A549 (cell line): ENCODE measurements around the gene CENPF. TPM values are rescaled to one million over a fixed set of nuclear protein-coding genes. Genes with fewer than 3 reads are reported as not detected.

ENCODE experiments used
- ATAC-seq, 2 experiments: fragments of 200-7000 bp in 1 of 2; fragments of >200 bp in 1 of 2; cut with Nextera tagmentation in 1 of 2; cut with Tn5 transposase in 1 of 2; 3 replicates each; pipeline versions ENCODE4 v1.8.0 to v1.9.1; 2018 to 2020; ENCODE audit warnings: mild to moderate bottlenecking in 1 of 2, moderate library complexity in 1 of 2
- CTCF ChIA-PET: fragments of 300-600 bp; sonication (Branson Sonifier 250); formaldehyde crosslinking; extraction: SDS; loops from one replicate; lab custom pipeline; 2021; ENCODE audit warnings: antibody characterized with exemption, inconsistent platforms; lab: Yijun Ruan, JAX
- POLR2A ChIA-PET: fragments of 350-600 bp; formaldehyde crosslinking; extraction: SDS; loops from one replicate; lab custom pipeline; 2021; ENCODE audit warnings: antibody characterized with exemption, inconsistent platforms; lab: Yijun Ruan, JAX
- DNase-seq, 2 experiments: peaks; one replicate each; pipeline versions ENCODE4 v3.0.0 to v3.0.0-alpha.2; 2011 to 2016; ENCODE audit warnings: low read depth in 1 of 2, low spot score in 1 of 2
- FAIRE-seq: peaks from 2 replicates; lab custom pipeline; 2011; peaks lifted over from hg19 to GRCh38; lab: Jason Lieb, UNC
- H3K27ac ChIP-seq, 2 experiments: fragments of >200 bp; sonication (Bioruptor Twin); formaldehyde crosslinking; 3 replicates each; pipeline ENCODE4 v1.5.1; 2016 to 2017
- H3K4me1 ChIP-seq: fragments of >200 bp; sonication (Bioruptor Twin); formaldehyde crosslinking; 3 replicates; pipeline ENCODE4 v1.6.1; 2016
- H3K4me2 ChIP-seq: fragments of >200 bp; sonication (Bioruptor Twin); formaldehyde crosslinking; 3 replicates; pipeline ENCODE4 v1.6.1; 2016
- H3K4me3 ChIP-seq: fragments of >200 bp; sonication (Bioruptor Twin); formaldehyde crosslinking; 3 replicates; pipeline ENCODE4 v1.5.1; 2016
- H3K9me3 ChIP-seq: fragments of >200 bp; sonication (Bioruptor Twin); formaldehyde crosslinking; 3 replicates; pipeline ENCODE4 v1.6.1; 2016
- BHLHE40 ChIP-seq: IDR thresholded peaks from 2 replicates; pipeline ENCODE4 v1.6.1; 2012; ENCODE audit warnings: low read depth, low read length, inconsistent platforms
- CBX2 ChIP-seq: fragments of 200-600 bp; sonication (generic); IDR thresholded peaks from 2 replicates; pipeline ENCODE4 v1.6.1; 2016; ENCODE audit warnings: low read depth, mild to moderate bottlenecking, borderline replicate concordance
- EHF ChIP-seq: fragments of 250-450 bp; sonication (Bioruptor Pico); IDR thresholded peaks from 2 replicates; pipeline ENCODE4 v1.5.0; 2020; ENCODE audit warnings: mild to moderate bottlenecking
- EHMT2 ChIP-seq: fragments of 200-600 bp; sonication (generic); IDR thresholded peaks from 2 replicates; pipeline ENCODE4 v1.6.1; 2016; ENCODE audit warnings: antibody characterized with exemption, low read depth, mild to moderate bottlenecking, moderate library complexity
- EP300 ChIP-seq, 2 experiments: fragments of >200 bp; sonication (Bioruptor Twin); formaldehyde crosslinking; IDR thresholded peaks; 2 replicates in 1 of 2; 3 replicates in 1 of 2; pipeline ENCODE4 v1.6.1; 2016 to 2017
- FOSB ChIP-seq: fragments of 250-450 bp; sonication (Bioruptor Pico); IDR thresholded peaks from 2 replicates; pipeline ENCODE4 v1.5.0; 2020; ENCODE audit warnings: mild to moderate bottlenecking, moderate library complexity
- FOSL2 ChIP-seq, 2 experiments: fragments of 450-650 bp in 1 of 2; fragments of >200 bp in 1 of 2; sonication (Bioruptor Twin) in 1 of 2; formaldehyde crosslinking; IDR thresholded peaks; 2 replicates each; pipeline versions ENCODE4 v1.5.0 to v1.6.1; 2016 to 2020; ENCODE audit warnings: mild to moderate bottlenecking in 1 of 2, moderate library complexity in 1 of 2
- GATA3 ChIP-seq: IDR thresholded peaks from 2 replicates; pipeline ENCODE4 v1.6.1; 2012; ENCODE audit warnings: borderline replicate concordance
- HDAC2 ChIP-seq: fragments of 200-600 bp; sonication (generic); IDR thresholded peaks from 2 replicates; pipeline ENCODE4 v1.6.1; 2016
- HEYL ChIP-seq: fragments of 250-450 bp; sonication (Bioruptor Pico); IDR thresholded peaks from 2 replicates; pipeline ENCODE4 v1.8.0; 2021; ENCODE audit warnings: mild to moderate bottlenecking, moderate library complexity
- HOXA7 ChIP-seq: fragments of 250-450 bp; sonication (Bioruptor Pico); IDR thresholded peaks from 2 replicates; pipeline ENCODE4 v1.5.0; 2020; ENCODE audit warnings: mild to moderate bottlenecking, moderate library complexity
- HOXB13 ChIP-seq: fragments of 250-450 bp; sonication (Bioruptor Pico); IDR thresholded peaks from 2 replicates; pipeline ENCODE4 v1.5.0; 2020; ENCODE audit warnings: low read depth, mild to moderate bottlenecking, moderate library complexity
- HOXB5 ChIP-seq: fragments of 250-450 bp; sonication (Bioruptor Pico); IDR thresholded peaks from 2 replicates; pipeline ENCODE4 v1.5.0; 2020; ENCODE audit warnings: mild to moderate bottlenecking, moderate library complexity
- JUN ChIP-seq, 2 experiments: fragments of >200 bp; sonication (Bioruptor Twin); formaldehyde crosslinking; IDR thresholded peaks; 2 replicates in 1 of 2; 3 replicates in 1 of 2; pipeline ENCODE4 v1.6.1; 2016 to 2017
- KDM5A ChIP-seq: fragments of 200-600 bp; sonication (generic); IDR thresholded peaks from 2 replicates; pipeline ENCODE4 v1.6.1; 2016; ENCODE audit warnings: antibody characterized with exemption, mild to moderate bottlenecking
- MAFK ChIP-seq: fragments of 450-650 bp; IDR thresholded peaks from 2 replicates; pipeline ENCODE4 v1.6.1; 2014; ENCODE audit not compliant: partially characterized antibody
- MYC ChIP-seq: IDR thresholded peaks from 2 replicates; pipeline ENCODE4 v1.6.1; 2012; ENCODE audit warnings: mild to moderate bottlenecking, inconsistent platforms, low read length, improper control_type of control experiment, borderline replicate concordance
- RAD21 ChIP-seq, 2 experiments: fragments of >200 bp in 1 of 2; sonication (Bioruptor Twin) in 1 of 2; formaldehyde crosslinking in 1 of 2; IDR thresholded peaks in 1 of 2; conservative IDR thresholded peaks in 1 of 2; 2 replicates in 1 of 2; 3 replicates in 1 of 2; pipeline ENCODE4 v1.6.1; 2012 to 2018; ENCODE audit warnings: inconsistent platforms in 1 of 2
- RARB ChIP-seq: fragments of 250-450 bp; sonication (Bioruptor Pico); IDR thresholded peaks from 2 replicates; pipeline ENCODE4 v1.8.0; 2021; ENCODE audit warnings: mild to moderate bottlenecking, moderate library complexity
- RNF2 ChIP-seq: fragments of 200-600 bp; sonication (generic); IDR thresholded peaks from 2 replicates; pipeline ENCODE4 v1.6.1; 2016; ENCODE audit warnings: low read depth, mild to moderate bottlenecking, antibody characterized with exemption, moderate library complexity, borderline replicate concordance
- SMC3 ChIP-seq: fragments of >200 bp; sonication (Bioruptor Twin); formaldehyde crosslinking; IDR thresholded peaks from 3 replicates; pipeline ENCODE4 v1.6.1; 2018; ENCODE audit warnings: inconsistent platforms
- SREBF2 ChIP-seq: fragments of 450-650 bp; IDR thresholded peaks from 2 replicates; pipeline ENCODE4 v1.6.1; 2014; ENCODE audit warnings: mild to moderate bottlenecking, moderate library complexity
- TFCP2L1 ChIP-seq: fragments of 250-450 bp; sonication (Bioruptor Pico); IDR thresholded peaks from 2 replicates; pipeline ENCODE4 v1.5.0; 2021; ENCODE audit warnings: mild to moderate bottlenecking
- ZFP36 ChIP-seq: fragments of 450-650 bp; IDR thresholded peaks from 2 replicates; pipeline ENCODE4 v1.6.1; 2014; ENCODE audit warnings: borderline replicate concordance; ENCODE audit not compliant: partially characterized antibody
- ZNF302 ChIP-seq: fragments of 250-450 bp; sonication (Bioruptor Pico); IDR thresholded peaks from 2 replicates; pipeline ENCODE4 v1.9.0; 2021; ENCODE audit warnings: inconsistent platforms, mild to moderate bottlenecking, moderate library complexity
- ZSCAN20 ChIP-seq: fragments of 250-450 bp; sonication (Bioruptor Pico); IDR thresholded peaks from 2 replicates; pipeline ENCODE4 v1.8.0; 2022; ENCODE audit warnings: mild to moderate bottlenecking, moderate library complexity
- WGBS: methylation state at CpG from one replicate; pipeline ENCODE4 v1.1.6; 2017; ENCODE audit errors: missing lambda C conversion rate; 5-methylcytosine and 5-hydroxymethylcytosine counted together
- polyA plus RNA-seq, 4 experiments: library from polyadenylated mRNA; depleted of rRNA in 3 of 4; stranded (reverse); fragments of >200 nt; fragmentation: RNase III in 1 of 4; extraction: RNeasy Plus Mini Kit Qiagen cat#74134 plus additional on column Dnase treatment in 1 of 4; gene quantifications; 2 replicates in 3 of 4; 3 replicates in 1 of 4; pipeline ENCODE4 v1.2.3, GENCODE V29; 2011 to 2017
- TF ChIP-seq, protein P1 (sequence below): IDR thresholded peaks from 2 replicates; pipeline ENCODE4 v1.6.1; 2012; ENCODE audit warnings: low read depth, borderline replicate concordance
- TF ChIP-seq, protein P2 (sequence below): fragments of 450-650 bp; IDR thresholded peaks from 2 replicates; pipeline ENCODE4 v1.6.1; 2014; ENCODE audit warnings: antibody characterized with exemption
- TF ChIP-seq, protein P3 (sequence below): fragments of 200-600 bp; sonication (generic); IDR thresholded peaks from 2 replicates; pipeline ENCODE4 v1.6.1; 2016; ENCODE audit warnings: antibody characterized with exemption, mild to moderate bottlenecking, moderate library complexity
- TF ChIP-seq, protein P4 (sequence below): fragments of >200 bp; sonication (Bioruptor Twin); formaldehyde crosslinking; IDR thresholded peaks from 3 replicates; pipeline ENCODE4 v1.6.1; 2016
- TF ChIP-seq, protein P5 (sequence below): IDR thresholded peaks from 2 replicates; pipeline ENCODE4 v1.6.1; 2012

Gene CENPF
- polyA plus RNA-seq, 2 of the 4 experiments (the other 2 are of a cell fraction) = 53.0 to 70.6 TPM

DNA sequence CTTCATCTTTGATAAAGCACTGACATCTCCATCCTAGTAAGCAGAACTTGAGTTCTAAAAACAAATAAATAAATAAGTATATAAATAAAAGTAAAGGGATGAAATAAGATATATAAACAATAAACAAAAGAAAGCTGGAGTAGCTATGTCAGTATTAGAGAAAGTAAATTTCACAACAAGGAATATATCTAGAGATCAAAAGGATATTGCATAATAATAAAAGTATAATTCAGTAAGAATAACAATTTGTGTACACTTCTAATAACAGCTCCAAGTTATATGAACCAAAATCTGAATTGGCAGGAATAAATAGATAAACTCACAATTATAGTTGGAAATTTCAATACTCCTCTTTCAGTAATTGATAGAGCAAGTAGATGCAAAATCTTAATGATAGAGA, 9.8 kb upstream of the CENPF start (continued):
- no peak for TF ChIP-seq HOXB5 (CRISPR knock-in tag)
- no peak for TF ChIP-seq SREBF2
- no peak for TF ChIP-seq RARB (CRISPR knock-in tag)
- no peak for TF ChIP-seq FOSL2 (IDR thresholded peaks at IDR 0.05)
- no peak for TF ChIP-seq FOSL2 (CRISPR knock-in tag; IDR thresholded peaks at IDR 0.05)

DNA sequence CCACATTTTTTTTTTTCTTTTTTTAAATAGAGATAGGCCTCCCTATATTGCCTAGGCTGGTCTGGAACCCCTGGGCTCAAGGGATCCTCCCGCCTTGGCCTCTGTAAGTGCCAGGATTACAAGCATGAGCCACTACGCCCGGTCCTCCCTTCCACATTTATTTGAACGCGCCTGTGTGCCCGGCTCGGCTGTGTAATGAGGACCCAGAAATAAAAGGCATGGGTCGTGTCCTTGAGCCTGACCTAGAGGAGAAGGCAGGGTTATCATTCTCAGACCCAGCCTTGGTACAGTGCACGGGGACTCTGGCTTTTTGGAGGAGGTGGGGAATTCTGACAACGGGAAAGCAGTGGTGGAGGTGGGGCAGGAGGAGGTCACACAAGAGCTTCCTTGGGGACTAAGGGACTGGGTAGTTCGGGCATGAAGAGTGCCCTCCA, 841 bp downstream of the CENPF start:
- H3K4me3 ChIP-seq = peak overlapping the region; percentile 87
- peak overlapping the region; percentile 81 to 88 for H3K27ac ChIP-seq
- TF ChIP-seq MYC = no peak
- no peak for TF ChIP-seq KDM5A
- TF ChIP-seq, protein P1, sequence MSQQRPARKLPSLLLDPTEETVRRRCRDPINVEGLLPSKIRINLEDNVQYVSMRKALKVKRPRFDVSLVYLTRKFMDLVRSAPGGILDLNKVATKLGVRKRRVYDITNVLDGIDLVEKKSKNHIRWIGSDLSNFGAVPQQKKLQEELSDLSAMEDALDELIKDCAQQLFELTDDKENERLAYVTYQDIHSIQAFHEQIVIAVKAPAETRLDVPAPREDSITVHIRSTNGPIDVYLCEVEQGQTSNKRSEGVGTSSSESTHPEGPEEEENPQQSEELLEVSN = no peak
- no peak for TF ChIP-seq HEYL (CRISPR knock-in tag)
- TF ChIP-seq TFCP2L1 = no peak
- TF ChIP-seq, protein P2, sequence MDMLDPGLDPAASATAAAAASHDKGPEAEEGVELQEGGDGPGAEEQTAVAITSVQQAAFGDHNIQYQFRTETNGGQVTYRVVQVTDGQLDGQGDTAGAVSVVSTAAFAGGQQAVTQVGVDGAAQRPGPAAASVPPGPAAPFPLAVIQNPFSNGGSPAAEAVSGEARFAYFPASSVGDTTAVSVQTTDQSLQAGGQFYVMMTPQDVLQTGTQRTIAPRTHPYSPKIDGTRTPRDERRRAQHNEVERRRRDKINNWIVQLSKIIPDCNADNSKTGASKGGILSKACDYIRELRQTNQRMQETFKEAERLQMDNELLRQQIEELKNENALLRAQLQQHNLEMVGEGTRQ = no peak
- TF ChIP-seq FOSB (CRISPR knock-in tag) = no peak
- TF ChIP-seq JUN (IDR thresholded peaks at IDR 0.05) = no peak
- TF ChIP-seq CBX2 = no peak
- TF ChIP-seq BHLHE40 = no peak
- no peak for TF ChIP-seq RAD21 (conservative IDR thresholded peaks at IDR 0.05 in 1 of 2, IDR thresholded peaks at IDR 0.05 in 1 of 2)
- no peak for TF ChIP-seq ZNF302
- peaks cover 14% of the 10 kb centered on the region for H3K4me1 ChIP-seq
- DNase-seq (peak in 1 of 2 experiments; percentile 28), ATAC-seq (peak; percentile 26 to 32; a peak in 5 of 6 replicates), FAIRE-seq (no peak)
- 3% methylated on average over 11 of the region's 11 CpGs for WGBS
- no peaks in the 10 kb centered on the region for H3K9me3 ChIP-seq
- H3K4me2 ChIP-seq = peak overlapping the region; percentile 89
- CTCF ChIA-PET = interaction anchor here (0.6 to 2.1 kb wide), 6 partner anchors 8 to 920 kb away, joined by 3 to 7 read pairs (median 5); no protein-coding TSS in a partner anchor
- POLR2A ChIA-PET = no interaction called here

DNA sequence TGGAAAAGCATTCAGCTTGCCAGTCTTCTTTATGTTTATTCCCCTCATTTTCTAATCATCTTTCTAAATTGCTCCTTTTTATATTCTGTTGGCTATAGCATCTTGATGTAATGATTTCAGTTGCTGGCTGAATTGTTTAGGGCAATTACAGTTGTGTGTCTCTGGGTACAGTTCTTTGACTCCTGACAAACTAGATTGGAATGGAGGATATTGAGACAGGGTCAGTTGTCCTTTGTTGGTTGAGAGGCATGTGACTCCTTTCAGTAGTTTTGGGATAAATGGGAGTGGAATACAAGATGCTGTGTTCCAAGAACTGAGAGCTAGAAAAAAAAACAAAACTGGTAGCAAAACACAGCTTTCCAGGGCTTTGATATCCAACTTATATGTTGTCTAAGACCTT, 1.5 kb downstream of the CENPF start:
- FAIRE-seq = no peak
- no peaks in the 10 kb centered on the region for H3K9me3 ChIP-seq
- H3K4me1 ChIP-seq = peaks cover 14% of the 10 kb centered on the region
- no peak for ATAC-seq
- POLR2A ChIA-PET = no interaction called here
- peak overlapping the region in 1 of 2 experiments; percentile 88; a peak in 3 of 6 replicates for H3K27ac ChIP-seq
- H3K4me2 ChIP-seq = peak overlapping the region; percentile 89
- DNase-seq = no peak
- CTCF ChIA-PET = interaction anchor here (0.6 to 2.1 kb wide), 5 partner anchors 23 to 919 kb away, joined by 3 to 6 read pairs (median 4); no protein-coding TSS in a partner anchor
- peak overlapping the region; percentile 87 for H3K4me3 ChIP-seq
- TF ChIP-seq, protein P3, sequence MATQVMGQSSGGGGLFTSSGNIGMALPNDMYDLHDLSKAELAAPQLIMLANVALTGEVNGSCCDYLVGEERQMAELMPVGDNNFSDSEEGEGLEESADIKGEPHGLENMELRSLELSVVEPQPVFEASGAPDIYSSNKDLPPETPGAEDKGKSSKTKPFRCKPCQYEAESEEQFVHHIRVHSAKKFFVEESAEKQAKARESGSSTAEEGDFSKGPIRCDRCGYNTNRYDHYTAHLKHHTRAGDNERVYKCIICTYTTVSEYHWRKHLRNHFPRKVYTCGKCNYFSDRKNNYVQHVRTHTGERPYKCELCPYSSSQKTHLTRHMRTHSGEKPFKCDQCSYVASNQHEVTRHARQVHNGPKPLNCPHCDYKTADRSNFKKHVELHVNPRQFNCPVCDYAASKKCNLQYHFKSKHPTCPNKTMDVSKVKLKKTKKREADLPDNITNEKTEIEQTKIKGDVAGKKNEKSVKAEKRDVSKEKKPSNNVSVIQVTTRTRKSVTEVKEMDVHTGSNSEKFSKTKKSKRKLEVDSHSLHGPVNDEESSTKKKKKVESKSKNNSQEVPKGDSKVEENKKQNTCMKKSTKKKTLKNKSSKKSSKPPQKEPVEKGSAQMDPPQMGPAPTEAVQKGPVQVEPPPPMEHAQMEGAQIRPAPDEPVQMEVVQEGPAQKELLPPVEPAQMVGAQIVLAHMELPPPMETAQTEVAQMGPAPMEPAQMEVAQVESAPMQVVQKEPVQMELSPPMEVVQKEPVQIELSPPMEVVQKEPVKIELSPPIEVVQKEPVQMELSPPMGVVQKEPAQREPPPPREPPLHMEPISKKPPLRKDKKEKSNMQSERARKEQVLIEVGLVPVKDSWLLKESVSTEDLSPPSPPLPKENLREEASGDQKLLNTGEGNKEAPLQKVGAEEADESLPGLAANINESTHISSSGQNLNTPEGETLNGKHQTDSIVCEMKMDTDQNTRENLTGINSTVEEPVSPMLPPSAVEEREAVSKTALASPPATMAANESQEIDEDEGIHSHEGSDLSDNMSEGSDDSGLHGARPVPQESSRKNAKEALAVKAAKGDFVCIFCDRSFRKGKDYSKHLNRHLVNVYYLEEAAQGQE = no peak
- TF ChIP-seq ZNF302 = no peak
- no peak for TF ChIP-seq GATA3
- no peak for TF ChIP-seq EP300 (IDR thresholded peaks at IDR 0.05)
- no peak for TF ChIP-seq HOXA7 (CRISPR knock-in tag)
- TF ChIP-seq MAFK = no peak
- TF ChIP-seq EHF (CRISPR knock-in tag) = no peak
- no peak for TF ChIP-seq SREBF2
- no peak for TF ChIP-seq HDAC2
- no peak for TF ChIP-seq HOXB13 (CRISPR knock-in tag)
- no peak for TF ChIP-seq ZSCAN20 (CRISPR knock-in tag)
- no peak for TF ChIP-seq RNF2
- TF ChIP-seq ZFP36 = no peak
- TF ChIP-seq EHMT2 = no peak
- TF ChIP-seq, protein P4, sequence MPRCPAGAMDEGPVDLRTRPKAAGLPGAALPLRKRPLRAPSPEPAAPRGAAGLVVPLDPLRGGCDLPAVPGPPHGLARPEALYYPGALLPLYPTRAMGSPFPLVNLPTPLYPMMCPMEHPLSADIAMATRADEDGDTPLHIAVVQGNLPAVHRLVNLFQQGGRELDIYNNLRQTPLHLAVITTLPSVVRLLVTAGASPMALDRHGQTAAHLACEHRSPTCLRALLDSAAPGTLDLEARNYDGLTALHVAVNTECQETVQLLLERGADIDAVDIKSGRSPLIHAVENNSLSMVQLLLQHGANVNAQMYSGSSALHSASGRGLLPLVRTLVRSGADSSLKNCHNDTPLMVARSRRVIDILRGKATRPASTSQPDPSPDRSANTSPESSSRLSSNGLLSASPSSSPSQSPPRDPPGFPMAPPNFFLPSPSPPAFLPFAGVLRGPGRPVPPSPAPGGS = no peak
- no peak for TF ChIP-seq SMC3
- TF ChIP-seq, protein P5, sequence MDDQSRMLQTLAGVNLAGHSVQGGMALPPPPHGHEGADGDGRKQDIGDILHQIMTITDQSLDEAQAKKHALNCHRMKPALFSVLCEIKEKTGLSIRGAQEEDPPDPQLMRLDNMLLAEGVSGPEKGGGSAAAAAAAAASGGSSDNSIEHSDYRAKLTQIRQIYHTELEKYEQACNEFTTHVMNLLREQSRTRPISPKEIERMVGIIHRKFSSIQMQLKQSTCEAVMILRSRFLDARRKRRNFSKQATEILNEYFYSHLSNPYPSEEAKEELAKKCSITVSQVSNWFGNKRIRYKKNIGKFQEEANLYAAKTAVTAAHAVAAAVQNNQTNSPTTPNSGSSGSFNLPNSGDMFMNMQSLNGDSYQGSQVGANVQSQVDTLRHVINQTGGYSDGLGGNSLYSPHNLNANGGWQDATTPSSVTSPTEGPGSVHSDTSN = no peak
